ENCODE results near the gene SH3GL2.
"Not testable (repeated sequence)": the region's sequence is repeated elsewhere in the genome, so short reads cannot be mapped to it uniquely, and the experiment has no call there.

Gene SH3GL2

GRCh38 chr9:17739736-17740135 is 160.9 kb downstream of the SH3GL2 start:
- H3K4me1 ChIP-seq (ENCODE audit: control insufficient read depth, insufficient read depth, low read length, unreplicated experiment) = no peaks in the 10 kb centered on the region
- no peaks in the 10 kb centered on the region for H3K36me3 ChIP-seq (ENCODE audit: insufficient read depth, low read length)
- H3K27ac ChIP-seq (ENCODE audit: low read depth, low read length) = no peak overlapping the region
- no peak overlapping the region for H3K4me3 ChIP-seq (ENCODE audit: low read depth, low read length)
- no peaks in the 10 kb centered on the region; the same call in 1 of the 2 replicates for H3K27me3 ChIP-seq (ENCODE audit: insufficient read depth, low read length)
- no peak overlapping the region for H2AFZ ChIP-seq (ENCODE audit: low read length, unreplicated experiment)
- H3K79me2 ChIP-seq (ENCODE audit: control insufficient read depth, insufficient read depth, low read length, unreplicated experiment) = no peaks in the 10 kb centered on the region

- no peaks in the 10 kb centered on the region for H3K36me3 ChIP-seq (ENCODE audit: insufficient read depth, low read length)
- no peaks in the 10 kb centered on the region for H3K4me1 ChIP-seq (ENCODE audit: control insufficient read depth, insufficient read depth, low read length, unreplicated experiment)
- no peak overlapping the region for H3K27ac ChIP-seq (ENCODE audit: low read depth, low read length)
- H3K4me3 ChIP-seq (ENCODE audit: low read depth, low read length) = no peak overlapping the region
- no peaks in the 10 kb centered on the region; the same call in 1 of the 2 replicates for H3K27me3 ChIP-seq (ENCODE audit: insufficient read depth, low read length)
- no peak overlapping the region for H2AFZ ChIP-seq (ENCODE audit: low read length, unreplicated experiment)
- H3K79me2 ChIP-seq (ENCODE audit: control insufficient read depth, insufficient read depth, low read length, unreplicated experiment) = no peaks in the 10 kb centered on the region
These were observed 163.2 kb downstream of the SH3GL2 start for GRCh38 chr9:17742067-17742466.

- Histone ChIP-seq H2AFZ (ENCODE audit: low read length, unreplicated experiment) (no peak overlapping the region), H3K4me3 (ENCODE audit: low read depth, low read length) (no peak overlapping the region), H3K79me2 (ENCODE audit: control insufficient read depth, insufficient read depth, low read length, unreplicated experiment) (no peaks in the 10 kb centered on the region), H3K27me3 (ENCODE audit: insufficient read depth, low read length) (peaks cover 7% of the 10 kb centered on the region), H3K36me3 (ENCODE audit: insufficient read depth, low read length) (no peaks in the 10 kb centered on the region), H3K4me1 (ENCODE audit: control insufficient read depth, insufficient read depth, low read length, unreplicated experiment) (no peaks in the 10 kb centered on the region), H3K27ac (ENCODE audit: low read depth, low read length) (no peak overlapping the region)
These were observed 165.9 kb downstream of the SH3GL2 start for GRCh38 chr9:17744786-17745185.

GRCh38 chr9:17750269-17750668 is 171.4 kb downstream of the SH3GL2 start:
- H3K4me3 ChIP-seq (ENCODE audit: low read depth, low read length) = no peak overlapping the region
- no peaks in the 10 kb centered on the region for H3K36me3 ChIP-seq (ENCODE audit: insufficient read depth, low read length)
- H3K27me3 ChIP-seq (ENCODE audit: insufficient read depth, low read length) = peaks cover 19% of the 10 kb centered on the region; the same call in 1 of the 2 replicates
- H3K27ac ChIP-seq (ENCODE audit: low read depth, low read length) = no peak overlapping the region
- no peaks in the 10 kb centered on the region for H3K4me1 ChIP-seq (ENCODE audit: control insufficient read depth, insufficient read depth, low read length, unreplicated experiment)
- H2AFZ ChIP-seq (ENCODE audit: low read length, unreplicated experiment) = no peak overlapping the region
- H3K79me2 ChIP-seq (ENCODE audit: control insufficient read depth, insufficient read depth, low read length, unreplicated experiment) = no peaks in the 10 kb centered on the region

- no peaks in the 10 kb centered on the region for H3K79me2 ChIP-seq (ENCODE audit: control insufficient read depth, insufficient read depth, low read length, unreplicated experiment)
- peaks cover 19% of the 10 kb centered on the region; the same call in 1 of the 2 replicates for H3K27me3 ChIP-seq (ENCODE audit: insufficient read depth, low read length)
- no peaks in the 10 kb centered on the region for H3K4me1 ChIP-seq (ENCODE audit: control insufficient read depth, insufficient read depth, low read length, unreplicated experiment)
- no peaks in the 10 kb centered on the region for H3K36me3 ChIP-seq (ENCODE audit: insufficient read depth, low read length)
- H2AFZ ChIP-seq (ENCODE audit: low read length, unreplicated experiment) = no peak overlapping the region
- H3K4me3 ChIP-seq (ENCODE audit: low read depth, low read length) = no peak overlapping the region
- H3K27ac ChIP-seq (ENCODE audit: low read depth, low read length) = no peak overlapping the region
These were observed 172.6 kb downstream of the SH3GL2 start for GRCh38 chr9:17751486-17751885.

GRCh38 chr9:17752021-17752420 is 173.2 kb downstream of the SH3GL2 start:
- no peak overlapping the region for H2AFZ ChIP-seq (ENCODE audit: low read length, unreplicated experiment)
- H3K27me3 ChIP-seq (ENCODE audit: insufficient read depth, low read length) = peaks cover 19% of the 10 kb centered on the region; the same call in 1 of the 2 replicates

GRCh38 chr9:17757816-17758215 is 178.9 kb downstream of the SH3GL2 start:
- Histone ChIP-seq H3K36me3 (ENCODE audit: insufficient read depth, low read length) (no peaks in the 10 kb centered on the region), H3K4me3 (ENCODE audit: low read depth, low read length) (no peak overlapping the region), H3K27ac (ENCODE audit: low read depth, low read length) (no peak overlapping the region), H3K79me2 (ENCODE audit: control insufficient read depth, insufficient read depth, low read length, unreplicated experiment) (no peaks in the 10 kb centered on the region), H2AFZ (ENCODE audit: low read length, unreplicated experiment) (no peak overlapping the region), H3K27me3 (ENCODE audit: insufficient read depth, low read length) (peaks cover 22% of the 10 kb centered on the region), H3K4me1 (ENCODE audit: control insufficient read depth, insufficient read depth, low read length, unreplicated experiment) (no peaks in the 10 kb centered on the region)

More at GRCh38 chr9:17752021-17752420, 173.2 kb downstream of the SH3GL2 start:
- H3K4me3 ChIP-seq (ENCODE audit: low read depth, low read length) = no peak overlapping the region
- no peak overlapping the region for H3K27ac ChIP-seq (ENCODE audit: low read depth, low read length)
- no peaks in the 10 kb centered on the region for H3K36me3 ChIP-seq (ENCODE audit: insufficient read depth, low read length)
- H3K79me2 ChIP-seq (ENCODE audit: control insufficient read depth, insufficient read depth, low read length, unreplicated experiment) = no peaks in the 10 kb centered on the region
- H3K4me1 ChIP-seq (ENCODE audit: control insufficient read depth, insufficient read depth, low read length, unreplicated experiment) = no peaks in the 10 kb centered on the region

GRCh38 chr9:17760250-17760649 is 181.4 kb downstream of the SH3GL2 start:
- Histone ChIP-seq H3K79me2 (ENCODE audit: control insufficient read depth, insufficient read depth, low read length, unreplicated experiment) (no peaks in the 10 kb centered on the region), H3K4me1 (ENCODE audit: control insufficient read depth, insufficient read depth, low read length, unreplicated experiment) (no peaks in the 10 kb centered on the region), H3K27ac (ENCODE audit: low read depth, low read length) (no peak overlapping the region), H3K36me3 (ENCODE audit: insufficient read depth, low read length) (no peaks in the 10 kb centered on the region), H2AFZ (ENCODE audit: low read length, unreplicated experiment) (no peak overlapping the region), H3K27me3 (ENCODE audit: insufficient read depth, low read length) (peaks cover 34% of the 10 kb centered on the region), H3K4me3 (ENCODE audit: low read depth, low read length) (no peak overlapping the region)

GRCh38 chr9:17761984-17762676 is 183.3 kb downstream of the SH3GL2 start:
- Histone ChIP-seq H3K36me3 (ENCODE audit: insufficient read depth, low read length) (no peaks in the 10 kb centered on the region), H2AFZ (ENCODE audit: low read length, unreplicated experiment) (no peak overlapping the region), H3K27ac (ENCODE audit: low read depth, low read length) (no peak overlapping the region), H3K4me3 (ENCODE audit: low read depth, low read length) (no peak overlapping the region), H3K79me2 (ENCODE audit: control insufficient read depth, insufficient read depth, low read length, unreplicated experiment) (no peaks in the 10 kb centered on the region), H3K4me1 (ENCODE audit: control insufficient read depth, insufficient read depth, low read length, unreplicated experiment) (no peaks in the 10 kb centered on the region), H3K27me3 (ENCODE audit: insufficient read depth, low read length) (peaks cover 48% of the 10 kb centered on the region)

- Histone ChIP-seq H3K4me3 (ENCODE audit: low read depth, low read length) (no peak overlapping the region), H2AFZ (ENCODE audit: low read length, unreplicated experiment) (no peak overlapping the region), H3K79me2 (ENCODE audit: control insufficient read depth, insufficient read depth, low read length, unreplicated experiment) (no peaks in the 10 kb centered on the region), H3K27ac (ENCODE audit: low read depth, low read length) (no peak overlapping the region), H3K4me1 (ENCODE audit: control insufficient read depth, insufficient read depth, low read length, unreplicated experiment) (no peaks in the 10 kb centered on the region), H3K27me3 (ENCODE audit: insufficient read depth, low read length) (peaks cover 60% of the 10 kb centered on the region), H3K36me3 (ENCODE audit: insufficient read depth, low read length) (no peaks in the 10 kb centered on the region)
These were observed 185.4 kb downstream of the SH3GL2 start for GRCh38 chr9:17764306-17764705.

- H3K27me3 ChIP-seq (ENCODE audit: insufficient read depth, low read length) = peaks cover 64% of the 10 kb centered on the region
- H3K4me1 ChIP-seq (ENCODE audit: control insufficient read depth, insufficient read depth, low read length, unreplicated experiment); H3K4me3 ChIP-seq (ENCODE audit: low read depth, low read length); H3K79me2 ChIP-seq (ENCODE audit: control insufficient read depth, insufficient read depth, low read length, unreplicated experiment); H3K36me3 ChIP-seq (ENCODE audit: insufficient read depth, low read length); H3K27ac ChIP-seq (ENCODE audit: low read depth, low read length); H2AFZ ChIP-seq (ENCODE audit: low read length, unreplicated experiment): not testable (repeated sequence)
These were observed 186.3 kb downstream of the SH3GL2 start for GRCh38 chr9:17765131-17765530.

Measured in ACC112 (cell line).